Measurements from ENCODE around the gene ATRNL1.

DNA sequence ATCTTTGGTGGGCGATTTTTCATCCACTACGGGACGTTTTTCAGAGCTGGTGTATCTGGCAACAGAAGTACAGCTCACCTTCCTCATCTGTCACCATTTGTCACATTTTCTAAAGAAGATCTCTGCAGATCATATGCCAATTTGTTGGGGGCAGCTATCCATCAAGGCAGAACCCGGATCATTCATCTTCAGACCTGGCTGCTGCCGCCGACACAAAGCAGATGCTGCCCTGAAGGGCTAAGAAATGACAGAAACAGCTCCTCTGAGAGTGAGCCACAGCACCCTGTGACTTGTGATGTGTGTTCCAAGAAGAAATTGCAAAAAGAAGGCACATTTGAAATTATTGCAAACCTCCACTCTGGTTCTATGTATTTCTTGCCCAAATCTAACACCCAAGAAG lies 888.9 kb downstream of the ATRNL1 start:
- TF ChIP-seq, protein P1, sequence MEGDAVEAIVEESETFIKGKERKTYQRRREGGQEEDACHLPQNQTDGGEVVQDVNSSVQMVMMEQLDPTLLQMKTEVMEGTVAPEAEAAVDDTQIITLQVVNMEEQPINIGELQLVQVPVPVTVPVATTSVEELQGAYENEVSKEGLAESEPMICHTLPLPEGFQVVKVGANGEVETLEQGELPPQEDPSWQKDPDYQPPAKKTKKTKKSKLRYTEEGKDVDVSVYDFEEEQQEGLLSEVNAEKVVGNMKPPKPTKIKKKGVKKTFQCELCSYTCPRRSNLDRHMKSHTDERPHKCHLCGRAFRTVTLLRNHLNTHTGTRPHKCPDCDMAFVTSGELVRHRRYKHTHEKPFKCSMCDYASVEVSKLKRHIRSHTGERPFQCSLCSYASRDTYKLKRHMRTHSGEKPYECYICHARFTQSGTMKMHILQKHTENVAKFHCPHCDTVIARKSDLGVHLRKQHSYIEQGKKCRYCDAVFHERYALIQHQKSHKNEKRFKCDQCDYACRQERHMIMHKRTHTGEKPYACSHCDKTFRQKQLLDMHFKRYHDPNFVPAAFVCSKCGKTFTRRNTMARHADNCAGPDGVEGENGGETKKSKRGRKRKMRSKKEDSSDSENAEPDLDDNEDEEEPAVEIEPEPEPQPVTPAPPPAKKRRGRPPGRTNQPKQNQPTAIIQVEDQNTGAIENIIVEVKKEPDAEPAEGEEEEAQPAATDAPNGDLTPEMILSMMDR (IDR thresholded peaks at IDR 0.05) = no peak
- no peak for TF ChIP-seq POLR2A (IDR thresholded peaks at IDR 0.05)
